ENCODE results near the gene PI16. TPM values are rescaled to one million over a fixed set of nuclear protein-coding genes. Genes with fewer than 3 reads are reported as not detected.

The PI16 gene
- total and polyA plus RNA-seq, 2 donors, result 2.2 to 3.3 TPM

DNA sequence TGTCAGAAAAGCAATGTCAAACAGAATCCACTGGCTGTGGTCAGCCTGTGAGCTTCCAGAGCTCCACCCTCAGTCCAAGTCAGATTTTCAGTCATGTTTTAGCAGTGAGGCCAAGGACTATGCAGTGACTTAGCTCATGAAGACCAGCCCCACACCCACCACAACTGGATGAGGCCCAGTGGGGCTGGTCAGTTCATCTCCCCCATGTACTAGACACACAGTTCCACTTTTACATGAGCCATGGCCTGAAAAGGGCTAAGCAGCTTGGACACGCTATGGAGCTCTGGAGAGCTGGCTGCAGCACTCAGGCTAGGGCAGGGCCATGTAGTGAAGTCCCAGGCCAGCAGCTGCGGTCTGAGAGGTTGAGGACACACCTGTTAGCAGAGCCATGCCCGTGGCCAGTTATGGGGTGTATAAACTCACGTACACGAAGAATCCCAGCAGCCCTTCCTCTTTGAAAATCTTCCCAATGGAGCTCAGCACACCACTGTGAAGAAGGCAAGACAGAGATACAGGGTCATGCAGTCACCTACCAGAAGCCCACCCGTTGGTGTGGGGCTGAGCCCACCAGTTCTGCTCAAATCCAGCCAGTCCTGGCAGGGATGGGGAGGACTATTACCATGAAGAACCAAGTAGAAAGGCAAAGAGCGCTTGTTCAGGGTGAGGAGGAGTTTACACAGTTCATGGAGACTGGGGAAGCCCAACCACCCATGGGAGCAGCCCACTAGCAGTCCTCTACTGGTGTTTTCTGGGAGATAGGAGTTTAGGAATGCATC lies 20.9 kb downstream of the PI16 start:
- H3K27me3 ChIP-seq (ENCODE audit: control insufficient read depth in 2 of 2, insufficient read depth in 1 of 2, low read length in 1 of 2), result no peaks in the 10 kb centered on the region
- WGBS, result 98% methylated on average over 7 of the region's 7 CpGs
- no peaks in the 10 kb centered on the region for H3K9me3 ChIP-seq (ENCODE audit: control insufficient read depth in 2 of 2, insufficient read depth in 1 of 2, low read length in 1 of 2)
- peaks cover 3 to 16% of the 10 kb centered on the region in 2 donors for H3K4me1 ChIP-seq (ENCODE audit: control insufficient read depth in 2 of 2, insufficient read depth in 2 of 2, low read length in 2 of 2)
- no peak overlapping the region for H3K27ac ChIP-seq (ENCODE audit: low read depth in 1 of 2, low read length in 1 of 2)
- peaks cover 82 to 97% of the 10 kb centered on the region in 2 donors for H3K36me3 ChIP-seq (ENCODE audit: control insufficient read depth in 2 of 2, insufficient read depth in 2 of 2, low read length in 1 of 2)
- no peak for DNase-seq (ENCODE audit: low read depth in 6 of 9, low spot score in 9 of 9)
- no peak overlapping the region for H3K4me3 ChIP-seq (ENCODE audit: low read length in 2 of 2)

DNA sequence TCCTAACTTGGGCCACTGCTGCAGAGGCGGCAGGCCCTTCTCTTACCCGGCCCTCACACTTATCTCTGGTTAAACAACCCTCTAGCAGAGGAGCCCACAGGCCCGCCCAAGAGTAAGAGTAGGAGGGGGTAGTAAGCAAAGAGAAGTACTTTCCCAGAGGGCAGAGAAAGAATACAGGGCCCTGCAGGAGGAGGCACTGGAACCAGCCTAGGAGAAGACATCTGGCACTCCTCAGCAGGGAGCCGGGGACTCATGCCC lies 21.4 kb downstream of the PI16 start:
- DNase-seq (ENCODE audit: low read depth in 6 of 9, low spot score in 9 of 9), result no peak
- Histone ChIP-seq H3K4me1 (ENCODE audit: control insufficient read depth in 2 of 2, insufficient read depth in 2 of 2, low read length in 2 of 2) (peaks cover 3 to 20% of the 10 kb centered on the region in 2 donors), H3K27ac (ENCODE audit: low read depth in 1 of 2, low read length in 1 of 2) (no peak overlapping the region), H3K9me3 (ENCODE audit: control insufficient read depth in 2 of 2, insufficient read depth in 1 of 2, low read length in 1 of 2) (no peaks in the 10 kb centered on the region), H3K27me3 (ENCODE audit: control insufficient read depth in 2 of 2, insufficient read depth in 1 of 2, low read length in 1 of 2) (no peaks in the 10 kb centered on the region), H3K4me3 (ENCODE audit: low read length in 2 of 2) (no peak overlapping the region), H3K36me3 (ENCODE audit: control insufficient read depth in 2 of 2, insufficient read depth in 2 of 2, low read length in 1 of 2) (peaks cover 80 to 96% of the 10 kb centered on the region in 2 donors)
- 97% methylated on average over 4 of the region's 4 CpGs for WGBS

DNA sequence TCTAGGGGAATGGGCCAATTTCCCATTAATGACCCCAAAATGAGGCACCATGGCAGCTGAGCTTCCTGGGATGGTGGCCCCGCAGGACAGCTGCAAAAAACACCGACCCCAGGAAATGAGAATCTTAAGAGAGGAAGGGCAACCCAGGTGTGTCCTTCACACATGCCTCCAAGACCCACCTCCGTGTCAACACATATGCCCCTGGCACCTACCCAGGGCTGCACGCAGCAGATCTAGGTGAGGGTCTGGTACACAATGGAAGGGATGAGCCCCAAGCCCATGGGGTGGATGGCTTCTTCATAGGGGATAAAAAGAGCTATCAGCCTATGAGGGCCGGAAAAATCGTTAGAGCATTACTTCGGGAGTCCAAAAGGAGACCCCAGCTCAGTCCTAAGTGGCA lies 22.0 kb downstream of the PI16 start:
- WGBS, result 99% methylated on average over 7 of the region's 7 CpGs
- Histone ChIP-seq H3K4me3 (ENCODE audit: low read length in 2 of 2) (no peak overlapping the region), H3K36me3 (ENCODE audit: control insufficient read depth in 2 of 2, insufficient read depth in 2 of 2, low read length in 1 of 2) (peaks cover 79 to 96% of the 10 kb centered on the region in 2 donors), H3K9me3 (ENCODE audit: control insufficient read depth in 2 of 2, insufficient read depth in 1 of 2, low read length in 1 of 2) (no peaks in the 10 kb centered on the region), H3K27ac (ENCODE audit: low read depth in 1 of 2, low read length in 1 of 2) (no peak overlapping the region), H3K27me3 (ENCODE audit: control insufficient read depth in 2 of 2, insufficient read depth in 1 of 2, low read length in 1 of 2) (no peaks in the 10 kb centered on the region), H3K4me1 (ENCODE audit: control insufficient read depth in 2 of 2, insufficient read depth in 2 of 2, low read length in 2 of 2) (peaks cover 3 to 26% of the 10 kb centered on the region in 2 donors)
- DNase-seq (ENCODE audit: low read depth in 6 of 9, low spot score in 9 of 9), result no peak

DNA sequence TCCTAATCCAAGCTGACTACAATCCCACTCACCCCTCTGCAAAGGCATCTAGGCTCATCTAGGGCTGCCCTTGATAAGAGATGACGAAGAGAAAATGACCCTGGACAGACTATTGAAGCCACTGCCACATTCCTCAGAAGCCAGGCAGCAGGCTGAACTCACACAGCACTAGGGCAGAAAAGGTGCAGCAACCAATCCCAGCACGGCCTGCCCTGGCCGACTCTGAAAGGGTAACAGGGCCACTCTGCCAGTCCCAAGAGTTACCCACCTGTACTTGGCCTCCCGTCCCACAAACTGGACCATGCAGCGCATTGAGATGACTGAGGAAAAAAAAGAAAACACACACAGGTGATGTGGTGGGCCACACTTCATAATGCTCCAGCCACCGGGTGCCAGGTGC lies 22.4 kb downstream of the PI16 start:
- no peaks in the 10 kb centered on the region for H3K9me3 ChIP-seq (ENCODE audit: control insufficient read depth in 2 of 2, insufficient read depth in 1 of 2, low read length in 1 of 2)
- no peak overlapping the region for H3K27ac ChIP-seq (ENCODE audit: low read depth in 1 of 2, low read length in 1 of 2)
- peaks cover 74 to 92% of the 10 kb centered on the region in 2 donors for H3K36me3 ChIP-seq (ENCODE audit: control insufficient read depth in 2 of 2, insufficient read depth in 2 of 2, low read length in 1 of 2)
- no peaks in the 10 kb centered on the region for H3K27me3 ChIP-seq (ENCODE audit: control insufficient read depth in 2 of 2, insufficient read depth in 1 of 2, low read length in 1 of 2)
- peaks cover 3 to 28% of the 10 kb centered on the region in 2 donors for H3K4me1 ChIP-seq (ENCODE audit: control insufficient read depth in 2 of 2, insufficient read depth in 2 of 2, low read length in 2 of 2)
- no peak for DNase-seq (ENCODE audit: low read depth in 6 of 9, low spot score in 9 of 9)
- H3K4me3 ChIP-seq (ENCODE audit: low read length in 2 of 2), result no peak overlapping the region
- WGBS, result over 99% methylated on average over 6 of the region's 6 CpGs

DNA sequence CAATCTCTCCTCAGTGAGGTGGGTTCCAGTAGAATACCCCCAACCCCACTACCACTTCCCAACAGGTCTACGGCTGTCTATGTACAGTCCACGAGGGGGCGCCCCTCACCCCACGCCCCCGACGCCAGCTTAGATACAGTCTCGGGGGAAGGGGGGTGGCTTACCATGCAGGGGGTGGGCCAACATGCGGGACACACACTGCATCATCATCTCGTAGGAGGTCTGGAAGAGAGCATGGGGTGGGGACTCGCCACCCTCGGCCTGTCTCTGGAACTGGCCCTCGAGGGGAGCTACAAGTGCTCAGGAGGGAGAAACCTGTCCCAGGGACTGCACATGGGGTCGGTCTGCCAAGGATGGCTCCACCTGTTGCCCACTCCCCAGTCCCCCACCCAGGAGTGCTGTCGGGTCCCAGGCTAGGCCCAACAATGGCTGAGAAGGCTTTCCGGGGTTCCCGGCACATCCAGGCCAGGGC lies 23.0 kb downstream of the PI16 start:
- no peak overlapping the region for H3K27ac ChIP-seq (ENCODE audit: low read depth in 1 of 2, low read length in 1 of 2)
- no peaks in the 10 kb centered on the region for H3K9me3 ChIP-seq (ENCODE audit: control insufficient read depth in 2 of 2, insufficient read depth in 1 of 2, low read length in 1 of 2)
- H3K27me3 ChIP-seq (ENCODE audit: control insufficient read depth in 2 of 2, insufficient read depth in 1 of 2, low read length in 1 of 2), result no peaks in the 10 kb centered on the region
- peaks cover 69 to 86% of the 10 kb centered on the region in 2 donors for H3K36me3 ChIP-seq (ENCODE audit: control insufficient read depth in 2 of 2, insufficient read depth in 2 of 2, low read length in 1 of 2)
- DNase-seq (ENCODE audit: low read depth in 6 of 9, low spot score in 9 of 9), result no peak
- no peak overlapping the region for H3K4me3 ChIP-seq (ENCODE audit: low read length in 2 of 2)
- H3K4me1 ChIP-seq (ENCODE audit: control insufficient read depth in 2 of 2, insufficient read depth in 2 of 2, low read length in 2 of 2), result peaks cover 3 to 28% of the 10 kb centered on the region in 2 donors
- 96% methylated on average over 16 of the region's 16 CpGs for WGBS

DNA sequence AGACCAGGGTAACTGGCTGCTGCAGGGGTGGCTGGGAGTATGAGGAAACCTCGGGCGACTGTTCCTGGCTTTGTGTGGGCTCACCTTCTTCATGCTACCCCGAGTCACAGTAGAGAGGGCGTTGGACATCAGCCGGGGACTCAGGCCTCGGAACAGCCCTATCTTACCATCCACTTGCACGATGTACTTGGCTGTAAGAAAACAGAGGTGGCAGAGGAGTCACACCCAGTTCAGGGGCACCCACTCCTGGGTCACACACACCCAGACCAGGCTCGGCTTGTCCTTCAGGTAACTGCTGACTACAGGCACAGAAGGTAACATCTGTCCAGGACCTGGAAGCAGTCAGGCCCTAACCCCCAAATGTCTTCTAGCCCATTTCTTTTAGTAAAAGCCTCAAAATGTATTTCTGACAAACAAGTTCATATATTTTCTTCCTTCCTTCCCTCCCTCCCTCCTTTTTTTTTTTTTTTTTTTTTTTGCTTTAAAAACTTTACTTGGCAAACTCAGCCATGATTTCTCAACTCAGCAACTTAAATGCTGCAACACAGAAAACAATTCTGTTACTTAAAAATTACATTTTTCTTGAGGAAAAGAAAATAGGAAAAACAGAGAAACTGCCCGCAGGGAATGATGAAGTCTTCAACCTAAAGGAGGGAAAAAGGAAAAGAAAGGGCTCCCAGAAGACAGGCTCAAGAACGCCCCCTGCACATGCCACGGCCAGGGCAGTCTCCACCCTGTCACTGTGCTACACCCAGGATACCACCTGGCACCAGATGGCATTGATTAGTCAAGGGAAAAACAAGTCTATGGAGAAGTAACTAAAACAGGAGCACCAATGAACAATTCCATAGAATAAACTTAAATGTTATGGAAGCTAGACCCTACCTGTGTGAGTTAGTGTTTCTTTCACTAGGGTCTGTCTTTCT lies 24.1 kb downstream of the PI16 start:
- peak overlapping the region in 1 of 2 donors; percentile 72 for H3K27ac ChIP-seq (ENCODE audit: low read depth in 1 of 2, low read length in 1 of 2)
- H3K27me3 ChIP-seq (ENCODE audit: control insufficient read depth in 2 of 2, insufficient read depth in 1 of 2, low read length in 1 of 2), result no peaks in the 10 kb centered on the region
- no peak for DNase-seq (ENCODE audit: low read depth in 6 of 9, low spot score in 9 of 9)
- H3K36me3 ChIP-seq (ENCODE audit: control insufficient read depth in 2 of 2, insufficient read depth in 2 of 2, low read length in 1 of 2), result peaks cover 61 to 82% of the 10 kb centered on the region in 2 donors
- no peak overlapping the region for H3K4me3 ChIP-seq (ENCODE audit: low read length in 2 of 2)
- H3K4me1 ChIP-seq (ENCODE audit: control insufficient read depth in 2 of 2, insufficient read depth in 2 of 2, low read length in 2 of 2), result peaks cover 6 to 32% of the 10 kb centered on the region in 2 donors
- H3K9me3 ChIP-seq (ENCODE audit: control insufficient read depth in 2 of 2, insufficient read depth in 1 of 2, low read length in 1 of 2), result no peaks in the 10 kb centered on the region
- 97% methylated on average over 11 of the region's 11 CpGs for WGBS

DNA sequence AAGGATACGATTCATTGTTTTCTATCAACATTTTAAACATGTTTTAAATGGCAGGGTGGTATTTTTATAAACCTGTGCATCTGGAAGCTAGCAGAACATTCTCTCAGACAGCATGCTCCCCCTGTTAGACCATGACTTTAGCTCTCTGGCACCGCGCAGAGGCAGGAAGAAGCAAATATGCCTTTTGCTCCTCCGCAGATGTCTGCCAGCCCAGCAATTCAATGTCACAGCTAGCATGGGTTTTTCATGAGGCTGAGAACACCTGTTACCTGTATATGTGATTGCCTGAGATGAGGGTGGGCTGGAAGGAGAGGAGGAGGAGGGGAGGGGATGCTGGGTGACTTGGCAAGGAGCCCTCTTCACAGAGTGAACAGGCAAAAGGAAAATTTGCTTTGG lies 24.8 kb downstream of the PI16 start:
- peak in 7 of 9 donors; percentile 56 to 87 (median 75) for DNase-seq (ENCODE audit: low read depth in 6 of 9, low spot score in 9 of 9)
- WGBS, result 45% methylated on average over 4 of the region's 4 CpGs

DNA sequence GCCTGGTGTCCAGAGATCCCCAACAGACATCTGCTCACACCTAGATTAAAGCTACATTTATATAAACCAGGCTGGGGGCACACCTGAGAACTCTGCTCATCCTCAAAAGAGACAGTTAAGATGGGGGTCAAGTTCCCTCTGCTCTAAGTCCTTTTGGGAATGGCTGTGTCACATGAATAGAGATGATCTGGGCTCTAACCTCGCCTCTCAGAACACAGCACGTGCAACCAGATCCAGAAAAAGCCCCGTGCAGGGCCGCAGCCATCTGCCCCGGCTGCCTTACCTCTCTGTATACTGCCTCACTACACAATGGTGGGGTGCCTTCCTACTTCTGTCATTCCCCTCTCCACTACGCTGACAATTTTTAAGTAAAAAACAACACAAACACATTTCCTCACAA lies 25.6 kb downstream of the PI16 start:
- H3K4me3 ChIP-seq (ENCODE audit: low read length in 2 of 2), result no peak overlapping the region
- H3K4me1 ChIP-seq (ENCODE audit: control insufficient read depth in 2 of 2, insufficient read depth in 2 of 2, low read length in 2 of 2), result peaks cover 16 to 45% of the 10 kb centered on the region in 2 donors
- H3K36me3 ChIP-seq (ENCODE audit: control insufficient read depth in 2 of 2, insufficient read depth in 2 of 2, low read length in 1 of 2), result peaks cover 47 to 73% of the 10 kb centered on the region in 2 donors
- DNase-seq (ENCODE audit: low read depth in 6 of 9, low spot score in 9 of 9), result no peak
- H3K27me3 ChIP-seq (ENCODE audit: control insufficient read depth in 2 of 2, insufficient read depth in 1 of 2, low read length in 1 of 2), result no peaks in the 10 kb centered on the region
- peak overlapping the region; percentile 25 to 72 for H3K27ac ChIP-seq (ENCODE audit: low read depth in 1 of 2, low read length in 1 of 2)
- 96% methylated on average over 6 of the region's 6 CpGs for WGBS
- no peaks in the 10 kb centered on the region for H3K9me3 ChIP-seq (ENCODE audit: control insufficient read depth in 2 of 2, insufficient read depth in 1 of 2, low read length in 1 of 2)

More for the DNA sequence above, 24.8 kb downstream of the PI16 start:
- H3K27me3 ChIP-seq (ENCODE audit: control insufficient read depth in 2 of 2, insufficient read depth in 1 of 2, low read length in 1 of 2), result no peaks in the 10 kb centered on the region
- H3K9me3 ChIP-seq (ENCODE audit: control insufficient read depth in 2 of 2, insufficient read depth in 1 of 2, low read length in 1 of 2), result no peaks in the 10 kb centered on the region
- no peak overlapping the region for H3K4me3 ChIP-seq (ENCODE audit: low read length in 2 of 2)
- peaks cover 12 to 38% of the 10 kb centered on the region in 2 donors for H3K4me1 ChIP-seq (ENCODE audit: control insufficient read depth in 2 of 2, insufficient read depth in 2 of 2, low read length in 2 of 2)
- peaks cover 55 to 81% of the 10 kb centered on the region in 2 donors for H3K36me3 ChIP-seq (ENCODE audit: control insufficient read depth in 2 of 2, insufficient read depth in 2 of 2, low read length in 1 of 2)
- H3K27ac ChIP-seq (ENCODE audit: low read depth in 1 of 2, low read length in 1 of 2), result peak overlapping the region in 1 of 2 donors; percentile 72
